BJ (cell line): ENCODE results near the gene ZNF597. TPM values are rescaled to one million over a fixed set of nuclear protein-coding genes. Genes with fewer than 3 reads are reported as not detected.

ENCODE experiments used
- CTCF ChIA-PET: fragments of 350-600 bp; formaldehyde crosslinking; extraction: SDS; loops from one replicate; lab custom pipeline; 2021; ENCODE audit warnings: antibody characterized with exemption, inconsistent platforms; lab: Yijun Ruan, JAX
- POLR2A ChIA-PET: fragments of 300-600 bp; sonication (Branson Sonifier 250); formaldehyde crosslinking; extraction: SDS; loops from one replicate; lab custom pipeline; 2021; ENCODE audit warnings: antibody characterized with exemption; lab: Charles Lee
- DNase-seq: peaks from one replicate; pipeline ENCODE4 v3.0.0-alpha.2; 2011; ENCODE audit warnings: low read depth
- H3K27me3 ChIP-seq: 2 replicates; pipeline ENCODE4 v1.6.0; 2011; ENCODE audit warnings: low read length; ENCODE audit not compliant: control insufficient read depth, insufficient read depth
- H3K36me3 ChIP-seq: 2 replicates; pipeline ENCODE4 v1.5.1; 2011; ENCODE audit warnings: low read length; ENCODE audit not compliant: control insufficient read depth, insufficient read depth
- H3K4me3 ChIP-seq: 2 replicates; pipeline ENCODE4 v1.5.1; 2011; ENCODE audit warnings: low read depth, mild to moderate bottlenecking, control low read depth, low read length
- polyA plus RNA-seq: library from polyadenylated mRNA; depleted of rRNA; stranded (reverse); fragments of >200 nt; gene quantifications from 2 replicates; pipeline ENCODE4 v1.2.3, GENCODE V29; 2011
- TF ChIP-seq, protein P1 (sequence below): IDR thresholded peaks from 2 replicates; pipeline ENCODE4 v1.5.1; 2011; ENCODE audit warnings: low read depth, mild to moderate bottlenecking, control low read depth, inconsistent platforms, low read length, moderate library complexity; ENCODE audit not compliant: insufficient read depth

Gene ZNF597
- polyA plus RNA-seq, 1 experiment = 0.93 TPM

DNA sequence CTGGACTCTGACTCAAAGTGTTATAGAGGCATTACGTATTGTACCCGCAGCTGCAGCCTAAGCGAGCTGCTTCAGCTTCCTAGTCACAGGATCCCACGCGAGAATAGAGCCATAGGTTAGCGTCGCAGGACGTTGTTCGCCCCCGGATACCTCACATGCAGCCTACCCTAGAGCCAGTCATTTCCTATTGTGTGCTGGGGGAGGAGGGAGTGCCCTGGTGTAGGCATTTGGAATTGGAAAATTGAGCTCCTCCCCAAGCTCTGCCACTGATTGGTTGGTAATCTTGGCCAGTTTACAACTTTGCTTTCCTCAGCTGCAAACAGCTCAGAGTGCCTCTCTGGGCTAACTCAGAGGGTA, 706 bp upstream of the ZNF597 start:
- Histone ChIP-seq H3K27me3 (no peaks in the 10 kb centered on the region), H3K36me3 (no peaks in the 10 kb centered on the region), H3K4me3 (peak overlapping the region; percentile 65)
- POLR2A ChIA-PET = interaction anchor here (0.6 to 1.3 kb wide), 4 partner anchors 13 to 689 kb away, joined by 3 to 5 read pairs (median 4); partner anchors contain the start of gene ZSCAN32
- TF ChIP-seq, protein P1, sequence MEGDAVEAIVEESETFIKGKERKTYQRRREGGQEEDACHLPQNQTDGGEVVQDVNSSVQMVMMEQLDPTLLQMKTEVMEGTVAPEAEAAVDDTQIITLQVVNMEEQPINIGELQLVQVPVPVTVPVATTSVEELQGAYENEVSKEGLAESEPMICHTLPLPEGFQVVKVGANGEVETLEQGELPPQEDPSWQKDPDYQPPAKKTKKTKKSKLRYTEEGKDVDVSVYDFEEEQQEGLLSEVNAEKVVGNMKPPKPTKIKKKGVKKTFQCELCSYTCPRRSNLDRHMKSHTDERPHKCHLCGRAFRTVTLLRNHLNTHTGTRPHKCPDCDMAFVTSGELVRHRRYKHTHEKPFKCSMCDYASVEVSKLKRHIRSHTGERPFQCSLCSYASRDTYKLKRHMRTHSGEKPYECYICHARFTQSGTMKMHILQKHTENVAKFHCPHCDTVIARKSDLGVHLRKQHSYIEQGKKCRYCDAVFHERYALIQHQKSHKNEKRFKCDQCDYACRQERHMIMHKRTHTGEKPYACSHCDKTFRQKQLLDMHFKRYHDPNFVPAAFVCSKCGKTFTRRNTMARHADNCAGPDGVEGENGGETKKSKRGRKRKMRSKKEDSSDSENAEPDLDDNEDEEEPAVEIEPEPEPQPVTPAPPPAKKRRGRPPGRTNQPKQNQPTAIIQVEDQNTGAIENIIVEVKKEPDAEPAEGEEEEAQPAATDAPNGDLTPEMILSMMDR = no peak
- CTCF ChIA-PET = interaction anchor here (0.6 to 1.3 kb wide), 4 partner anchors 9 to 499 kb away, joined by 3 to 4 read pairs (median 3); partner anchors contain the start of genes ZNF174 and ZSCAN32
- DNase-seq = no peak

DNA sequence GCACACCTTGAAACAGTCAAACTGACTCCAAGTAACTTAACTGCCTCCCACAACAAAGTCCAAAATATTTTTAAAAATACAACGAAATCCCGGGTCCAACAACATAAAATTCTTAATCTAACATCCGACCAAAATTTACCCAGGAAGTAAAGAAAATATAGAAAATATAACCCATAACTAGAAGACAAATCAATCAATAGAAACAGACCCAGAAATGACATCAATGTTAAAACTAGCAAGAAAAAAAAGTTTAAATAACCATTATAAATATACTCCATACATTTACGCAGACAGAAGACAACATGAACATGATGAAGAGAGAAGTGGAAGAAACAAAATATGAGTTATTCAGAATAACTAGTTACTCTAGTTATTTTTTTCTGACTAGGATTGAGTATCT, 3.7 kb downstream of the ZNF597 start:
- ChIA-PET CTCF (interaction anchor here (0.9 kb wide), 1 partner anchor 11 kb away, joined by 3 read pairs; no protein-coding TSS in a partner anchor), POLR2A (no interaction called here)
- H3K27me3 ChIP-seq = peaks cover 1% of the 10 kb centered on the region
- TF ChIP-seq, protein P1 = no peak
- H3K36me3 ChIP-seq = peaks cover 3% of the 10 kb centered on the region
- H3K4me3 ChIP-seq = no peak overlapping the region
- no peak for DNase-seq

DNA sequence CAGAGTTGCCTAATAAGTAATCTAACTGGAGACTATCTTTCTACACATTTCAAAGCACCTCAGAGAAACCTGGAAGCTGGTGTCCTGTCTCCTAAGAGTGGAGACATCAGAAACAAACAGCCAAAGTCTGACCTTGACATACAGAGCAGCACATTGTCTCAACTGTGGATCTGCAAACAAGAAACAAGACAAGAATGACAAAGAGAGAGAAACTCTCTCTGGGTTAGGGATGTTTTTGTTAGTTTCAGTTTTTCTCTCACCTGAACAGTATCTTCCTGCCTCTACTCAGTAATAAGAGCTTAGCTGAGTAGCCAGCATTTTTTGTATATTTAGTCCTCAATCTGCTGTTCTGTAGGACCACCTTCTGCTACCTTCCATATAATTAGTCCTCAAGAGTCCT, 8.9 kb downstream of the ZNF597 start:
- POLR2A ChIA-PET = no interaction called here
- DNase-seq = no peak
- CTCF ChIA-PET = no interaction called here
- Histone ChIP-seq H3K36me3 (peaks cover 3% of the 10 kb centered on the region), H3K27me3 (peaks cover 1% of the 10 kb centered on the region), H3K4me3 (no peak overlapping the region)
- TF ChIP-seq, protein P1 = no peak

DNA sequence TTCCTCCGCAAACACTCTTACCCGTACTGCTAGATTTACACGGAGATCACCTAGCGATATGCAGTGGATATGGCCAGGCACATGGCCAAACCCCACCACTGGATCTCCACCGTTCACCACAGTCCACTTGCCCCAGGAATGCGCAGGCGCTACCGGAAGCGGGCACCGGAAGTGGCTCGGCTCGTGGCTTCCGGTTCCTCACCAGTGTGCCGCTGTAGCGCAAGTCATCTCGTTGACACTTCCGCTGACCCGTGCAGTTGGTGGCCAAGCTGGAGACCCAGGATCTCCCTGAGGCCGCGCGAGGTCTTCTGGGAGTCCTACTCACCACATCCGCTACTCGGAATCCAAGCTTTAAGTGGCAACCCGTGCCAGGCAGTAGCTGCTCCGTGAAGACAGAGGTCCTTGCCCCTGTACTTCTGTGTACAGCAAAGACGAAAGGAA, 11.5 kb downstream of the ZNF597 start:
- DNase-seq = no peak
- TF ChIP-seq, protein P1 = no peak
- Histone ChIP-seq H3K27me3 (no peaks in the 10 kb centered on the region; the same call in 1 of the 2 replicates), H3K36me3 (peaks cover 2% of the 10 kb centered on the region), H3K4me3 (peak overlapping the region; percentile 35)
- ChIA-PET CTCF (no interaction called here), POLR2A (no interaction called here)

DNA sequence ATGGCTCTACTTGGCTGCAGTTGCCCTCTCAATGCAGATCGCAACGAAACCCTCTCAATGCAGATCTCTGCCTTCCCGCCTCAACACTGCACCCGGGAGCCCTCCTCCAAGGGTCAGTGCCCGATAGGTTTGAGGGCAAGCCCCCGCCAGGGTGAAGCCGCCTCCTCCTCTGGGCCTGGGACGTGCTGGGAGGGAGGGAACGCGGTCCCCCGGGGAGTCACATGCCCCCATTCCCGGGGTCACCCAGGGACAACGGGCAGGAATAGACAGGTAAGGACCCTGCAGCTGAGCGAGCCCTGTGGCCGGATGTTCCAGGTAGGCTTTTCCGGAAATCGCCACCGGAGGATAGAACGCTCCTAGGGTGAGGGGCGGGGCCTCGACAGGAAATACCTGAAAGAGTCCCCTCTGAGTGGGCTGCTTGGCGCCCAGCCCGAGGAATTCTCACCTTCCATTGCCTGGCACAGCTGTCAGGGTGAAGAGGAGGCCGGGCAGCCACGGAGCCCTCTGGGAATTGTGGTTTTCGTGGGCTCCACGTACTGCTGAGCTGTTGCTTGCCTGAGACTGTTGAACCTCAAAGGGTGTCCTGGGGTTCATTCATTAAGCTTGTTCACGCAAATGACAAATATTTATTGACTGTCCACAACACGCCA, 29.4 kb downstream of the ZNF597 start:
- no peak for DNase-seq
- TF ChIP-seq, protein P1 = no peak
- Histone ChIP-seq H3K36me3 (0 out of 2 replicates have a peak, but pooled peaks cover under 1% of the 10 kb centered on the region), H3K4me3 (no peak overlapping the region), H3K27me3 (no peaks in the 10 kb centered on the region)
- POLR2A ChIA-PET = no interaction called here
- CTCF ChIA-PET = no interaction called here
